ENCODE results near the gene MYO1F.

DNA sequence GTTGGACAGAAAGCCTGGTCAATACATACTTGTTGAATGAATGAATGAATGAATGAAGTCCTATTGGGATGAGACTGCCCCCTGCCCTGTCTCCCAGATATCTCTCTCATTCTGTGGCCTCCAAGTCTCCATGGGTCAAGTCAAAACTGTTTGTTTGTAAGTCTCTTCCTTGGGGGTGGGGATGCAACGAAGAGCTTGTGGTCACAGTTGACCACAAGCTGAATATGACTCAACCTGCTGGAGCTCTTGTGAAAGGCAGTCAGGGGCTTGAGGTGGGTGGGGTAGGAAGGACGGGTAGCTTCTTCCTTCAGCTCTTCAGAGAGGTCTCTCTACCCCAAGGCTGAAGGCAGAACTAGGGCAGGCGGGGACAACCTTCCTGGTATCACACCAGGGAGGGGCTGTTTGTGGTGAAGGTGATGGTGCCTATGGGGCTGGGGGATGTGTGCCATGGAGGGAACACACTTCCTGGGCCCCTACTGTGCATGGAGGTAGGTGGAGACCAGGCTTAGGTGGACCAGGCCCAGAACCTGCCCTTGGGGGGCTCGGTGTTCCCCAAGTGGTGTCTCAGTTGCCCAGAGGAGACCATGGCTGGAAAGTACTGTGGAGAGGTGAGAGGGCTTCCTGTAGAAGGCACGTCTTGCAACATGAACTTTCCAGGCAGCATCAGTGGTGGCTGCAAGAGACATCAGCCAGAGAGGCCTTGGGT is 8.0 kb downstream of the MYO1F start:
- TF ChIP-seq, protein P1, sequence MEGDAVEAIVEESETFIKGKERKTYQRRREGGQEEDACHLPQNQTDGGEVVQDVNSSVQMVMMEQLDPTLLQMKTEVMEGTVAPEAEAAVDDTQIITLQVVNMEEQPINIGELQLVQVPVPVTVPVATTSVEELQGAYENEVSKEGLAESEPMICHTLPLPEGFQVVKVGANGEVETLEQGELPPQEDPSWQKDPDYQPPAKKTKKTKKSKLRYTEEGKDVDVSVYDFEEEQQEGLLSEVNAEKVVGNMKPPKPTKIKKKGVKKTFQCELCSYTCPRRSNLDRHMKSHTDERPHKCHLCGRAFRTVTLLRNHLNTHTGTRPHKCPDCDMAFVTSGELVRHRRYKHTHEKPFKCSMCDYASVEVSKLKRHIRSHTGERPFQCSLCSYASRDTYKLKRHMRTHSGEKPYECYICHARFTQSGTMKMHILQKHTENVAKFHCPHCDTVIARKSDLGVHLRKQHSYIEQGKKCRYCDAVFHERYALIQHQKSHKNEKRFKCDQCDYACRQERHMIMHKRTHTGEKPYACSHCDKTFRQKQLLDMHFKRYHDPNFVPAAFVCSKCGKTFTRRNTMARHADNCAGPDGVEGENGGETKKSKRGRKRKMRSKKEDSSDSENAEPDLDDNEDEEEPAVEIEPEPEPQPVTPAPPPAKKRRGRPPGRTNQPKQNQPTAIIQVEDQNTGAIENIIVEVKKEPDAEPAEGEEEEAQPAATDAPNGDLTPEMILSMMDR (IDR thresholded peaks at IDR 0.05) = no peak
- no peak for TF ChIP-seq POLR2A (IDR thresholded peaks at IDR 0.05)

Data from lower leg skin (tissue), 3 donors.